ENCODE measurements around the gene CCDC91. TPM values are rescaled to one million over a fixed set of nuclear protein-coding genes. Genes with fewer than 3 reads are reported as not detected.
A peak's percentile ranks its signal among the peaks of the same experiment; 100 is the strongest.
"Not testable (repeated sequence)": the region's sequence is repeated elsewhere in the genome, so short reads cannot be mapped to it uniquely, and the experiment has no call there.

Gene CCDC91
- total RNA-seq, 1 donor from 2014 or later = 11.8 TPM

DNA sequence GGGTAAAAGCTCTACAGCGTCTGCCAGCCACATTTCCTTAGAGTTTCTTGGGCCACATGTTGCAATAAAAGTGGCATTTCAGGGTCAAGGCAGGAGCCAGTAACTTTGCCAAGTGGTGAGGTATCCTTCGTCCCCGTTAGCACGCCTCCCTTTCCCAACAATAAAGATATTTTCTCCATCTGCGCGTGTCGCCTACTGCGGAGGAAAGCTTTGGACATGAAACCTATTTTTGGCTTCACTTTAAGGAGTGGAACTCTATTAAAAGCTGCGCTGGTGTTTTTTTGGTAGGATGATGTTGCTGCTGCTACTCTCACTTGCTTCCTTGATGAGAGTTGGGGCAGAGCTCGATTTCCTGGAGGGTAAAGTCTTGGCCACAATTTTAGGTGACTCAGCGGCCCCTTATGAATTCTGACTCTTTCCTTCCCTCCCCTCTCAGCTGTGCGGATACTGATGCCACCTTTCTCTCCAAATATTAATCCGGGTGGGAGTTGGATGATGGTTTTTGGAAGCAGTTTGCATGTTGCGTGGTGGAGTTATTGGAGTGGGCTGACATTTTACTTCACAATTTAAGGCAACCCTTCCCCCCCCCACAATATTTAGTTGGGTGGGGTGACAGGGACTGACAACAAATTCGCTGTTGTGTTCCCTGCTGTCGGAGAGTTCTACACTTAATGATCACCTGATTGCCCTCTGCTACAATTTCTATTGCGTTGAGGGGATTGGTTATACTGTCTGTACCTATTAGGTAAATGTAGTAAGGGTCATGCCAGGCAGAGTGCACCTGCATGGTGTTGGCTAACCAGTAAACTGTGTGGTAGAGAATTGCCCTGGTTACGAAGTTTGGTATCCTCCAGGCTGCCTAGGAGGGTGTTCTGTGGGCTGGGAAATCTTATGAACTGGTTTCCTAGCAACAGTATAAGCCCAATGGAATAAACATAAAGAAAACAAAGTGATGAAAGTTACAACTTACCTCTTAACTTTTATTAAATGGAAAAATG, 1.1 kb downstream of the CCDC91 start:
- TF ChIP-seq, protein P1, sequence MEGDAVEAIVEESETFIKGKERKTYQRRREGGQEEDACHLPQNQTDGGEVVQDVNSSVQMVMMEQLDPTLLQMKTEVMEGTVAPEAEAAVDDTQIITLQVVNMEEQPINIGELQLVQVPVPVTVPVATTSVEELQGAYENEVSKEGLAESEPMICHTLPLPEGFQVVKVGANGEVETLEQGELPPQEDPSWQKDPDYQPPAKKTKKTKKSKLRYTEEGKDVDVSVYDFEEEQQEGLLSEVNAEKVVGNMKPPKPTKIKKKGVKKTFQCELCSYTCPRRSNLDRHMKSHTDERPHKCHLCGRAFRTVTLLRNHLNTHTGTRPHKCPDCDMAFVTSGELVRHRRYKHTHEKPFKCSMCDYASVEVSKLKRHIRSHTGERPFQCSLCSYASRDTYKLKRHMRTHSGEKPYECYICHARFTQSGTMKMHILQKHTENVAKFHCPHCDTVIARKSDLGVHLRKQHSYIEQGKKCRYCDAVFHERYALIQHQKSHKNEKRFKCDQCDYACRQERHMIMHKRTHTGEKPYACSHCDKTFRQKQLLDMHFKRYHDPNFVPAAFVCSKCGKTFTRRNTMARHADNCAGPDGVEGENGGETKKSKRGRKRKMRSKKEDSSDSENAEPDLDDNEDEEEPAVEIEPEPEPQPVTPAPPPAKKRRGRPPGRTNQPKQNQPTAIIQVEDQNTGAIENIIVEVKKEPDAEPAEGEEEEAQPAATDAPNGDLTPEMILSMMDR (conservative IDR thresholded peaks at IDR 0.05; ENCODE audit: low read depth, low read length) = no peak
- no peak for DNase-seq (ENCODE audit: low read depth)
- H3K4me3 ChIP-seq (ENCODE audit: low read depth, low read length) = peak overlapping the region; percentile 90

- H3K4me3 ChIP-seq (ENCODE audit: low read depth, low read length) = no peak overlapping the region
- TF ChIP-seq, protein P1 (conservative IDR thresholded peaks at IDR 0.05; ENCODE audit: low read depth, low read length) = no peak
- no peak for DNase-seq (ENCODE audit: low read depth)
Observed at GRCh38 chr12:28192125-28192524, 1.9 kb downstream of the CCDC91 start.

DNA sequence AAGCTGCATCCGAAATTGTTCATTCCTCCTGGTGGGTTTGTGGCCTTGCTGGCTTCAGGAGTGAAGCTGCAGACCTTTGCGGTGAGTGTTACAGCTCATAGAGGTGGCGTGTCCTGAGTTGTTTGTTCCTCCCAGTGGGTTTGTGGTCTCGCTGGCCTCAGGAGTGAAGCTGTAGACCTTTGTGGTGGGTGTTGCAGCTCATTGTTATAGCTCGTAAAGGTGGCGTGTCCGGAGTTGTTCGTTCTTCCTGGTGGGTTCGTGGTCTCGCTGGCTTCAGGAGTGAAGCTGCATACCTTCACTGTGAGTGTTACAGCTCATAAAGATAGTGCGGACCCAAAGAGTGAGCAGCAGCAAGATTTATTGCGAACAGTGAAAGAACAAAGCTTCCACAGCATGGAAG, 4.4 kb downstream of the CCDC91 start:
- H3K4me3 ChIP-seq (ENCODE audit: low read depth, low read length); DNase-seq (ENCODE audit: low read depth): not testable (repeated sequence)

GRCh38 chr12:28201136-28201535, 10.9 kb downstream of the CCDC91 start:
- DNase-seq (ENCODE audit: low read depth) = not testable (repeated sequence)

DNA sequence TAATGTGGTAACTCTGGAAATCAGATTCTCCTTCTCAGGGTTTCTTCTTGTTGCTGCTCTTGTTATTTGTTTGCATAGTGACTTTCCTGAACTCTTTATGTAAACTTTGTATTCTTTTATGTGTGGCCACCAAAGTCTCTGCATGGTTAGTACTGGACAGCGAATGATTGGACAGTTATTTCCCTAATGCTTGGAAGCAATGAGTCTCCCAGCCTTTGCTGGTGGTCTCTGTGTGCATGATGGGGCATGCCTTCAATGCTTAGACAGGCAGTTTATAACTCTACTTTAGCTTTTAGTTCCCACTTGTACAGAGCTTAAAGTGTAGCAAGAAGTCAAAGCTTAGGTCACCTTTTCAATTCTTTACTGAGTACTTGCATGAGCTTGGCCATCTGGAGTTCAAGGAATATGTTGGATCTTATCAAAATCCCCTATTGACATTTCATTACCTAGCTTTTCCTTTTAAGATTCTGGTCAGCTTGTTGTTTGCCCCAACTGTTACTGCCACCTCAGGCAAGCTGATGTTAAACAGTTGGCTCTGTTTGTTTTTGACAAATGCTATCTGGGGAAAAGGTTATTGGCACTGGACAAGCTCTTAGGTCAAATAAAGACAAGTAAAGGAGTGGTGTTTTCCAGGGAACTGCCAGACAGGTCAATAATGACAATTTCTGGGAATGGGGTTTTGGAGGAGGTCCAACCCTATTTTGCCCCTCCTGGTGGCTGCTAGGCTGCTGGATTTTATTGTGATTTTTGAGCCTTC, 12.3 kb downstream of the CCDC91 start:
- no peak for DNase-seq (ENCODE audit: low read depth)
- H3K4me3 ChIP-seq (ENCODE audit: low read depth, low read length) = no peak overlapping the region
- TF ChIP-seq, protein P1 (conservative IDR thresholded peaks at IDR 0.05; ENCODE audit: low read depth, low read length) = no peak

More at GRCh38 chr12:28201136-28201535, 10.9 kb downstream of the CCDC91 start:
- not testable (repeated sequence) for H3K4me3 ChIP-seq (ENCODE audit: low read depth, low read length)

DNA sequence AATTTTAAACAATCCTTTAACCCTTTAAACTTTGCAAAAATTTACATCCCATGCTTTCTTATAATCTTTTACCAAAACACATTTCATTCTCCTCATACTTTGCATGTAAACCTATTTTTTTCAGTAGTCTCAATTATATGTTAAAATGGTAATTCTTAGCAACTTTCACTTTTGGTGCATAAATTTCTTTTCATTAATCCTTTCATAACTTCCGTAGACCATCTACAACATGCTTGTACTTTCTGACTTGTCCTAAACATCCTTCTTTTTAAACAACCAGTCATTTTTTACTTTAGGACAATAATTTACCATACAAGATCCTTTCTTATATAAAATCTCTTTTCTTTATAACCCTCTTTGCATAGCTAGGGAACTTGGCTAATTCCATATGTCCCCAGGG, 19.5 kb downstream of the CCDC91 start:
- no peak overlapping the region for H3K4me3 ChIP-seq (ENCODE audit: low read depth, low read length)
- no peak for DNase-seq (ENCODE audit: low read depth)
- TF ChIP-seq, protein P1 (conservative IDR thresholded peaks at IDR 0.05; ENCODE audit: low read depth, low read length) = no peak

GRCh38 chr12:28212182-28212581, 21.9 kb downstream of the CCDC91 start:
- DNase-seq (ENCODE audit: low read depth) = no peak
- H3K4me3 ChIP-seq (ENCODE audit: low read depth, low read length) = no peak overlapping the region
- TF ChIP-seq, protein P1 (conservative IDR thresholded peaks at IDR 0.05; ENCODE audit: low read depth, low read length) = no peak
